Neuronal stem cell (in vitro differentiated cells): ENCODE data around the gene PCLO.

Experiments used
- DNase-seq: peaks from one replicate; pipeline ENCODE4 v3.0.0-alpha.2; 2013; ENCODE audit warnings: low spot score
- H2AFZ ChIP-seq: one replicate; pipeline ENCODE4 v1.6.1; 2013; ENCODE audit warnings: mild to moderate bottlenecking, low read length, inconsistent platforms
- H2AK5ac ChIP-seq: 2 replicates; pipeline ENCODE4 v1.6.1; 2013; ENCODE audit warnings: low read depth, mild to moderate bottlenecking, inconsistent platforms, low read length, moderate library complexity, mixed read lengths
- H2BK120ac ChIP-seq: 2 replicates; pipeline ENCODE4 v1.6.1; 2013; ENCODE audit warnings: low read depth, mild to moderate bottlenecking, inconsistent platforms, low read length, moderate library complexity, mixed read lengths
- H2BK12ac ChIP-seq: one replicate; pipeline ENCODE4 v1.6.1; 2013; ENCODE audit warnings: low read length, inconsistent platforms
- H2BK15ac ChIP-seq: 2 replicates; pipeline ENCODE4 v1.6.1; 2013; ENCODE audit warnings: mild to moderate bottlenecking, low read length, inconsistent platforms, mixed read lengths
- H2BK5ac ChIP-seq: one replicate; pipeline ENCODE4 v1.6.1; 2013; ENCODE audit warnings: inconsistent platforms, mild to moderate bottlenecking, low read length, moderate library complexity
- H3K14ac ChIP-seq: one replicate; pipeline ENCODE4 v1.6.1; 2013; ENCODE audit warnings: low read length, inconsistent platforms
- H3K18ac ChIP-seq: 2 replicates; pipeline ENCODE4 v1.6.1; 2013; ENCODE audit warnings: low read length, inconsistent platforms
- H3K23ac ChIP-seq: 2 replicates; pipeline ENCODE4 v1.6.1; 2013; ENCODE audit warnings: low read depth, mild to moderate bottlenecking, mixed read lengths, low read length, inconsistent platforms; ENCODE audit not compliant: poor library complexity
- H3K27ac ChIP-seq: replicated peaks from 3 replicates; pipeline ENCODE4 v1.5.1; 2013; ENCODE audit warnings: low read length, inconsistent platforms
- H3K27me3 ChIP-seq, 3 experiments: 2 replicates each; pipeline ENCODE4 v1.6.1; 2013; ENCODE audit warnings: low read length in 3 of 3, mild to moderate bottlenecking in 2 of 3, inconsistent platforms in 1 of 3, low read depth in 1 of 3, mixed read lengths in 1 of 3, moderate library complexity in 1 of 3; ENCODE audit not compliant: control insufficient read depth in 3 of 3, insufficient read depth in 3 of 3
- H3K36me3 ChIP-seq, 2 donors: replicated peaks in 1 of 2; 2 replicates each; pipeline ENCODE4 v1.6.1; 2013; ENCODE audit warnings: low read length in 2 of 2; ENCODE audit not compliant: control insufficient read depth in 2 of 2, insufficient read depth in 2 of 2
- H3K4ac ChIP-seq: 2 replicates; pipeline ENCODE4 v1.6.1; 2013; ENCODE audit warnings: inconsistent platforms, mild to moderate bottlenecking, low read length, moderate library complexity
- H3K4me1 ChIP-seq, 2 donors: 1 replicate in 1 of 2; 2 replicates in 1 of 2; pipeline ENCODE4 v1.6.1; 2013; ENCODE audit warnings: low read length in 2 of 2, low read depth in 1 of 2; ENCODE audit not compliant: control insufficient read depth in 2 of 2, insufficient read depth in 1 of 2
- H3K4me2 ChIP-seq: one replicate; pipeline ENCODE4 v1.6.1; 2013; ENCODE audit warnings: mild to moderate bottlenecking, low read length, inconsistent platforms; ENCODE audit not compliant: insufficient read depth, poor library complexity, severe bottlenecking
- H3K4me3 ChIP-seq, 2 donors: 2 replicates each; pipeline ENCODE4 v1.5.1; 2013; ENCODE audit warnings: low read length in 2 of 2, mild to moderate bottlenecking in 2 of 2, inconsistent platforms in 1 of 2, moderate library complexity in 1 of 2
- H3K79me1 ChIP-seq: one replicate; pipeline ENCODE4 v1.6.1; 2013; ENCODE audit warnings: low read depth, mild to moderate bottlenecking, inconsistent platforms, low read length, moderate library complexity
- H3K9ac ChIP-seq: one replicate; pipeline ENCODE4 v1.6.1; 2013; ENCODE audit warnings: mild to moderate bottlenecking, low read depth, low read length, inconsistent platforms; ENCODE audit not compliant: poor library complexity
- H3K9me3 ChIP-seq, 2 donors: replicated peaks in 1 of 2; 2 replicates each; pipeline versions ENCODE3 to v1.6.1; 2013; ENCODE audit warnings: low read length in 2 of 2, mild to moderate bottlenecking in 2 of 2, inconsistent platforms in 1 of 2, low read depth in 1 of 2, mixed read lengths in 1 of 2, moderate library complexity in 1 of 2; ENCODE audit not compliant: control insufficient read depth in 2 of 2, insufficient read depth in 1 of 2
- H4K8ac ChIP-seq: one replicate; pipeline ENCODE4 v1.6.1; 2013; ENCODE audit warnings: low read depth, mild to moderate bottlenecking, inconsistent platforms, low read length, moderate library complexity
- H4K91ac ChIP-seq: one replicate; pipeline ENCODE4 v1.6.1; 2013; ENCODE audit warnings: low read length, low read depth, mild to moderate bottlenecking, inconsistent platforms; ENCODE audit not compliant: poor library complexity
- WGBS, 2 donors: extraction: QIAGEN DNeasy Blood & Tissue Kit; methylation state at CpG; one replicate each; pipeline ENCODE4 v1.1.7; 2013; ENCODE audit warnings: missing lambda C conversion rate in 2 of 2, mixed read lengths in 1 of 2; ENCODE audit not compliant: insufficient read length in 2 of 2, insufficient replicate concordance in 1 of 2; ENCODE audit errors: extremely low coverage in 2 of 2; 5-methylcytosine and 5-hydroxymethylcytosine counted together

The PCLO gene

DNA sequence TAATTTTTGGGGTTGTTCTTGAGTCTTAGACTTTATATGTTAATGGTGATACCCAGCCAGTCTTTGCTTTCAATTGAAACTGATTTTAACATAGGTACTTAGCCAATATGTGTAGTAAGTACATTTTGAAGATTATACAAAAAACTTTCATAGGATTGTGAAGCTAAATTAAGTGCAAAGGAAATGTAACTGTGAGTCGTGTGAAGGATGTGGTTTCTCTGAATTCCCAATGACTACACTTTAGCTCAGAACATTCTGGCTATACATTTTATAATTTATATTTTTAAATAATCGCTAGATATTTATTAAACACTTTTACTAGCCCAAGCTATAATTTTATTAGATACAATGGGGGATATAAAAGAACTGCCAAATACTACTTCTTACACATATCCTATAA, 359.3 kb downstream of the PCLO start:
- Histone ChIP-seq H3K4me1 (peaks cover 0 to 4% of the 10 kb centered on the region in 2 donors), H3K18ac (no peak overlapping the region), H3K79me1 (no peaks in the 10 kb centered on the region), H3K4me2 (no peak overlapping the region), H3K9ac (no peak overlapping the region), H3K23ac (no peak overlapping the region), H3K27me3 (no peaks in the 10 kb centered on the region), H2AFZ (no peak overlapping the region), H3K14ac (no peak overlapping the region), H2BK5ac (no peak overlapping the region), H2AK5ac (no peak overlapping the region), H4K8ac (no peak overlapping the region), H2BK12ac (no peak overlapping the region), H4K91ac (no peak overlapping the region), H2BK120ac (no peak overlapping the region), H3K4me3 (no peak overlapping the region), H3K9me3 (no peaks in the 10 kb centered on the region), H3K4ac (no peak overlapping the region), H3K36me3 (no peaks in the 10 kb centered on the region), H3K27ac (no peak overlapping the region), H2BK15ac (no peak overlapping the region)
- WGBS, 2 donors, result no CpG with 5 or more reads among the region's 2 CpGs
- no peak for DNase-seq

DNA sequence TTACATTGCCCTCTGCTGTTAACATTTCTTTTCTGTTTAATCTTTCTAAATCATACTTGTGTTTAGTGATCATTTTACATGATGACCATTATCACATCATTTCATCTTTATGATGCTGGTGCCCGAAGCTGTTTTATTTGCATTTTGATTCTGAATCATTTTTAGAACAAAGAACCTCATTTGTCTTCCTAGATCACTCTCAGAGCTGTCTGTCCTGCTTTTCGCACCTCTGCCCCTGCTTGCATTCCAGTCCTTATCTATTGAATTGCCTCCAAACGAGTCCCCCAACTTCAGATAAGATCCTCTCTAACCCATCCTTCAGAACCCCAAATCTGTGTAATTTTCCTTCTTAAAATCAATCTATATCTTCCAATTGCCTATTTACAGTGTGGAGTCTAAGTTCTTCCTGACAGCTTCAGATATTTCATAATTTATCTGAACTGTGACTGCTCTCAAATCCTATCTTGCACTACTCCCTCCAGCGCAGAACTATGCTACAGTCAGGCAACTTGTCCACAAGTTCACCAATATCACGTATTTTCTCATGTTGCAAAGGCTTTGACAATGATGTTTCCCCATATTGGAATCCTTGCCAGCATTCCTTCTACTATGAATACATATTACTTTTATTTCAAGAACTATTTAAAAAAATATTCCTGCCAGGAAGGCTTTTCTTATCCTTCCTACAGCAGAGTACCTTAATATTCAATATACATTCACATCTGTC, 372.6 kb downstream of the PCLO start:
- no peak overlapping the region for H3K4me3 ChIP-seq
- no peak overlapping the region for H3K27ac ChIP-seq
- no peak overlapping the region for H3K9ac ChIP-seq
- H3K18ac ChIP-seq, result no peak overlapping the region
- H3K9me3 ChIP-seq, result peaks cover 0 to 2% of the 10 kb centered on the region in 2 donors
- H3K4me1 ChIP-seq, result no peaks in the 10 kb centered on the region
- no peaks in the 10 kb centered on the region for H3K79me1 ChIP-seq
- H4K8ac ChIP-seq, result no peak overlapping the region
- no peak overlapping the region for H3K4me2 ChIP-seq
- no peak overlapping the region for H2BK5ac ChIP-seq
- H2BK120ac ChIP-seq, result no peak overlapping the region
- no peak overlapping the region for H3K23ac ChIP-seq
- no peaks in the 10 kb centered on the region for H3K27me3 ChIP-seq
- no peak for DNase-seq
- no peak overlapping the region for H2AFZ ChIP-seq
- no peak overlapping the region for H2BK15ac ChIP-seq
- no peak overlapping the region for H2AK5ac ChIP-seq
- no peak overlapping the region for H4K91ac ChIP-seq
- H3K14ac ChIP-seq, result no peak overlapping the region
- H3K36me3 ChIP-seq, result no peaks in the 10 kb centered on the region
- H2BK12ac ChIP-seq, result no peak overlapping the region
- no peak overlapping the region for H3K4ac ChIP-seq
- no CpG with 5 or more reads among the region's 5 CpGs for WGBS, 2 donors

DNA sequence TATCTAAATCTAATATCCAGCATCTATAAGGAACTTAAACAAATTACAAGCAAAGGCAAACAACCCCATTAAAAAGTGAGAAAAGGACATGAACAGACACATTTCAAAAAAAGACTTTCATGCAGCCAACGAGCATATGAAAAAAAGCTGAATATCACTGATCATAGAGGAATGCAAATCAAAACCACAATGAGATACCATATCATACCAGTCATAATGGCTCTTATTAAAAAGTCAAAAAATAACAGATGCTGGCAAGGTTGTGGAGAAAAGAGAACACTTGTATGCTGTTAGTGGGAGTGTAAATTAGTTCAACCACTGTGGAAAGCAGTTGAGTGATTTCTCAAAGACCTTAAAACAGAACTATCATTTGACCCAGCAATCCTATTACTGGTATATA, 384.7 kb downstream of the PCLO start:
- no peak overlapping the region for H2BK5ac ChIP-seq
- H3K79me1 ChIP-seq, result no peaks in the 10 kb centered on the region
- no peak overlapping the region for H2BK12ac ChIP-seq
- no peak overlapping the region for H3K14ac ChIP-seq
- no peak overlapping the region for H3K23ac ChIP-seq
- no peak for DNase-seq
- no peaks in the 10 kb centered on the region for H3K9me3 ChIP-seq
- H3K9ac ChIP-seq, result no peak overlapping the region
- H3K27ac ChIP-seq, result no peak overlapping the region
- H3K4me1 ChIP-seq, result no peaks in the 10 kb centered on the region
- no CpG with 5 or more reads among the region's 1 CpG for WGBS, 2 donors
- H3K4ac ChIP-seq, result no peak overlapping the region
- no peak overlapping the region for H2BK15ac ChIP-seq
- H3K4me3 ChIP-seq, result no peak overlapping the region
- H2AFZ ChIP-seq, result no peak overlapping the region
- H2BK120ac ChIP-seq, result no peak overlapping the region
- H2AK5ac ChIP-seq, result no peak overlapping the region
- H4K8ac ChIP-seq, result no peak overlapping the region
- H3K4me2 ChIP-seq, result no peak overlapping the region
- no peaks in the 10 kb centered on the region for H3K36me3 ChIP-seq
- H4K91ac ChIP-seq, result no peak overlapping the region
- H3K27me3 ChIP-seq, result no peaks in the 10 kb centered on the region
- no peak overlapping the region for H3K18ac ChIP-seq

DNA sequence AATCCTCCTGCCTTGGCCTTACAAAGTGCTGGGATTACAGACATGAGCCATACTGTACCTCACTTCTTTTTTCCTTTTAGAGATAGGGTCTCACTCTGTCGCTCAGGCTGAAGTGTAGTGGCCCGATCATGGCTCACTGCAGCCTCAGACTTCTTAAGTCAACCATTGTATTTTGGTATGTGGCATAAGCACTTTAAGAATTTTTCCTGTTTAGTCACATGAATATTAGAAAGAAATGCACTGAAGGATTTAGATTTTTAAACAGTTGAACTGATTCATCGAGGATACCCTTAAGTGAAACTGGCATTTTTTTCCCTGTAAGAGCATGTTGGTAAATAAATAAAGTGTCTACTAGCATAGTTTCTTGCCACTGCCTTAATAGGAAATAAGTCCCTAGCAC, 399.8 kb downstream of the PCLO start:
- H3K27me3 ChIP-seq, result no peaks in the 10 kb centered on the region
- H3K9ac ChIP-seq, result no peak overlapping the region
- H2BK120ac ChIP-seq, result no peak overlapping the region
- H3K23ac ChIP-seq, result no peak overlapping the region
- H2BK5ac ChIP-seq, result no peak overlapping the region
- no peaks in the 10 kb centered on the region for H3K36me3 ChIP-seq
- no peaks in the 10 kb centered on the region for H3K79me1 ChIP-seq
- no peak overlapping the region for H3K4me2 ChIP-seq
- H2AFZ ChIP-seq, result no peak overlapping the region
- no peak overlapping the region for H3K14ac ChIP-seq
- whole genome bisulfite sequencing, 2 donors, result no CpG with 5 or more reads among the region's 3 CpGs
- H2AK5ac ChIP-seq, result no peak overlapping the region
- H2BK15ac ChIP-seq, result no peak overlapping the region
- no peaks in the 10 kb centered on the region for H3K4me1 ChIP-seq
- no peak overlapping the region for H4K91ac ChIP-seq
- H3K4ac ChIP-seq, result no peak overlapping the region
- no peak overlapping the region for H4K8ac ChIP-seq
- no peak overlapping the region for H2BK12ac ChIP-seq
- no peak overlapping the region for H3K27ac ChIP-seq
- no peak overlapping the region for H3K18ac ChIP-seq
- no peak overlapping the region for H3K4me3 ChIP-seq
- DNase-seq, result no peak
- no peaks in the 10 kb centered on the region for H3K9me3 ChIP-seq
